NCI-H748 (cell line): Measurements from ENCODE around the gene PRSS56.
"Not testable (repeated sequence)": the region's sequence is repeated elsewhere in the genome, so short reads cannot be mapped to it uniquely, and the experiment has no call there.

ENCODE experiments used
- DNase-seq: peaks from one replicate; lab custom pipeline; 2025; ENCODE audit not compliant: unreplicated experiment; lab: John Stamatoyannopoulos, UW

PRSS56 gene

GRCh38 chr2:232569541-232569940, 49.4 kb downstream of the PRSS56 start:
- no peak for DNase-seq

- not testable (repeated sequence) for DNase-seq
Measured at GRCh38 chr2:232570481-232570880, 50.3 kb downstream of the PRSS56 start.

- no peak for DNase-seq
Measured at GRCh38 chr2:232571026-232571474, 50.9 kb downstream of the PRSS56 start.

GRCh38 chr2:232573042-232573441, 52.9 kb downstream of the PRSS56 start:
- DNase-seq = no peak

GRCh38 chr2:232573771-232574435, 53.7 kb downstream of the PRSS56 start:
- DNase-seq = no peak

GRCh38 chr2:232574674-232575403, 54.7 kb downstream of the PRSS56 start:
- no peak for DNase-seq
